PC-3 (cell line): ENCODE data around the gene MAP3K7CL. TPM values are rescaled to one million over a fixed set of nuclear protein-coding genes. Genes with fewer than 3 reads are reported as not detected.
"Not testable (repeated sequence)": the region's sequence is repeated elsewhere in the genome, so short reads cannot be mapped to it uniquely, and the experiment has no call there.

Experiments used
- ATAC-seq: fragments of 200-7000 bp; cut with Tn5 transposase; 2 replicates; pipeline ENCODE4 v1.9.1; 2020; ENCODE audit warnings: mild to moderate bottlenecking, moderate library complexity
- BruUV-seq: library from RNA; stranded (reverse); fragments of 400-500 nt; replicated peaks from 2 replicates; lab custom pipeline; 2021; lab: Mats Ljungman, UMichigan
- CTCF ChIA-PET: fragments of 300-600 bp; sonication (Branson Sonifier 250); formaldehyde crosslinking; loops from one replicate; lab custom pipeline; 2022; ENCODE audit warnings: antibody characterized with exemption; lab: Charles Lee
- POLR2A ChIA-PET: fragments of 300-600 bp; sonication (Branson Sonifier 250); formaldehyde crosslinking; loops from one replicate; lab custom pipeline; 2022; ENCODE audit warnings: antibody characterized with exemption; ENCODE audit not compliant: unreplicated experiment; lab: Charles Lee
- DNase-seq: peaks from one replicate; pipeline ENCODE4 v3.0.0-alpha.2; 2015
- H2AFZ ChIP-seq: fragments of 300-600 bp; sonication (generic); 2 replicates; pipeline ENCODE4 v1.6.0; 2016; ENCODE audit warnings: antibody characterized with exemption, low read length
- H3F3A ChIP-seq: fragments of 300-600 bp; sonication (generic); one replicate; pipeline ENCODE4 v1.6.0; 2017; ENCODE audit warnings: antibody characterized with exemption, low read length, control low read depth, mild to moderate bottlenecking; ENCODE audit not compliant: unreplicated experiment
- H3K27ac ChIP-seq: fragments of 300-600 bp; sonication (generic); 2 replicates; pipeline ENCODE4 v1.5.1; 2016; ENCODE audit warnings: mild to moderate bottlenecking, low read length
- H3K27me3 ChIP-seq: fragments of 300-600 bp; sonication (generic); 2 replicates; pipeline ENCODE4 v1.6.1; 2016; ENCODE audit warnings: low read length, mixed read lengths
- H3K36me3 ChIP-seq: fragments of 300-600 bp; sonication (generic); 2 replicates; pipeline ENCODE4 v1.6.1; 2016; ENCODE audit warnings: low read depth, mixed run types, low read length, mixed read lengths
- H3K4me1 ChIP-seq: fragments of 300-600 bp; sonication (generic); 2 replicates; pipeline ENCODE4 v1.5.1; 2016; ENCODE audit warnings: low read length; ENCODE audit not compliant: insufficient read depth
- H3K4me2 ChIP-seq: fragments of 300-600 bp; sonication (generic); 2 replicates; pipeline ENCODE4 v1.6.0; 2016; ENCODE audit warnings: low read length
- H3K4me3 ChIP-seq: fragments of 300-600 bp; sonication (generic); 2 replicates; pipeline ENCODE4 v1.5.1; 2016; ENCODE audit warnings: mild to moderate bottlenecking, low read length, mixed read lengths
- H3K79me2 ChIP-seq: fragments of 300-600 bp; sonication (generic); 2 replicates; pipeline ENCODE4 v1.6.1; 2017; ENCODE audit warnings: low read length, mixed read lengths
- H3K9ac ChIP-seq: fragments of 300-600 bp; sonication (generic); 2 replicates; pipeline ENCODE4 v1.6.0; 2016; ENCODE audit warnings: mild to moderate bottlenecking, low read length
- H3K9me2 ChIP-seq: fragments of 300-600 bp; sonication (generic); replicated peaks from 2 replicates; pipeline ENCODE4 v1.6.1; 2016; ENCODE audit warnings: mixed run types, low read length, mixed read lengths
- H3K9me3 ChIP-seq: fragments of 300-600 bp; sonication (generic); 2 replicates; pipeline ENCODE4 v1.6.1; 2016; ENCODE audit warnings: low read length, mixed read lengths
- H4K20me1 ChIP-seq: fragments of 300-600 bp; sonication (generic); 2 replicates; pipeline ENCODE4 v1.6.1; 2016; ENCODE audit warnings: low read length, mixed read lengths
- EZH2 ChIP-seq: fragments of 300-600 bp; sonication (generic); IDR thresholded peaks from one replicate; pipeline ENCODE4 v1.6.1; 2017; ENCODE audit warnings: antibody characterized with exemption, mild to moderate bottlenecking, low read length; ENCODE audit not compliant: unreplicated experiment
- EZH2phosphoT487 ChIP-seq: fragments of 300-600 bp; sonication (generic); IDR thresholded peaks from 2 replicates; pipeline ENCODE4 v1.6.1; 2018; ENCODE audit warnings: mild to moderate bottlenecking, antibody characterized with exemption, low read length, borderline replicate concordance
- intact Hi-C: fragments of 100-400 bp; cut with micrococcal nuclease; formaldehyde crosslinking; loops from 2 replicates; pipeline ENCODE4 v1.9.0; 2023
- total RNA-seq: library from RNA; depleted of rRNA; stranded (reverse); fragments of >200 nt; gene quantifications from 2 replicates; pipeline ENCODE4 v1.2.3, GENCODE V29; 2014
- TF ChIP-seq, protein P1 (sequence below): fragments of 300-600 bp; sonication (generic); conservative IDR thresholded peaks from 2 replicates; pipeline ENCODE4 v1.5.1; 2017; ENCODE audit warnings: antibody characterized with exemption, low read depth, mild to moderate bottlenecking, low read length

The MAP3K7CL gene
- total RNA-seq, 1 experiment from 2014 or later: 1.3 TPM

DNA sequence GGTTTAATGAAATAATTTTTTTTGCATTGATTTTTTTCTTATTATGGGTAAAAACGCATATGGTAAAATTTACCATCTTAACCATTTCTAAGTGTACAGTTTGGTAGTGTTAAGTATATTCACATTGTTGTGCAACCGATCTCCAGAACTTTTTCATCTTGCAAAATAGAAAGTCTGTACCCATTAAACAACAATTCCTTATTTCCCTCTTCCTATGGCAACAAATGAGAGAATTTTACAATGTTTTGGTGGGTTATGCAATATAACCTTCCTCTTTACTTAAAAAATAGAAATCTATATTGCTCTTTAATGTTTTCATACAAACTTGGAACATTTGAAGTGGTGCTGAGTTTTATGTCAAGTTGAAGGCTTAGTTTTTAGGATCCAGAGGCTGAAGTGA, 26.6 kb downstream of the MAP3K7CL start:
- no TSS peak for BruUV-seq
- ATAC-seq (no peak), DNase-seq (no peak)
- Histone ChIP-seq H3K9me2 (no peaks in the 10 kb centered on the region), H3F3A (no peaks in the 10 kb centered on the region), H3K4me3 (no peak overlapping the region), H3K36me3 (no peaks in the 10 kb centered on the region), H3K4me1 (peaks cover 3% of the 10 kb centered on the region; the same call in 1 of the 2 replicates), H2AFZ (no peak overlapping the region), H3K79me2 (no peaks in the 10 kb centered on the region), H3K27me3 (no peaks in the 10 kb centered on the region), H3K9me3 (no peaks in the 10 kb centered on the region), H4K20me1 (no peaks in the 10 kb centered on the region), H3K9ac (no peak overlapping the region), H3K27ac (no peak overlapping the region), H3K4me2 (no peak overlapping the region)
- intact Hi-C loops: no loop called here
- CTCF ChIA-PET: no interaction called here
- TF ChIP-seq, protein P1, sequence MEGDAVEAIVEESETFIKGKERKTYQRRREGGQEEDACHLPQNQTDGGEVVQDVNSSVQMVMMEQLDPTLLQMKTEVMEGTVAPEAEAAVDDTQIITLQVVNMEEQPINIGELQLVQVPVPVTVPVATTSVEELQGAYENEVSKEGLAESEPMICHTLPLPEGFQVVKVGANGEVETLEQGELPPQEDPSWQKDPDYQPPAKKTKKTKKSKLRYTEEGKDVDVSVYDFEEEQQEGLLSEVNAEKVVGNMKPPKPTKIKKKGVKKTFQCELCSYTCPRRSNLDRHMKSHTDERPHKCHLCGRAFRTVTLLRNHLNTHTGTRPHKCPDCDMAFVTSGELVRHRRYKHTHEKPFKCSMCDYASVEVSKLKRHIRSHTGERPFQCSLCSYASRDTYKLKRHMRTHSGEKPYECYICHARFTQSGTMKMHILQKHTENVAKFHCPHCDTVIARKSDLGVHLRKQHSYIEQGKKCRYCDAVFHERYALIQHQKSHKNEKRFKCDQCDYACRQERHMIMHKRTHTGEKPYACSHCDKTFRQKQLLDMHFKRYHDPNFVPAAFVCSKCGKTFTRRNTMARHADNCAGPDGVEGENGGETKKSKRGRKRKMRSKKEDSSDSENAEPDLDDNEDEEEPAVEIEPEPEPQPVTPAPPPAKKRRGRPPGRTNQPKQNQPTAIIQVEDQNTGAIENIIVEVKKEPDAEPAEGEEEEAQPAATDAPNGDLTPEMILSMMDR: no peak
- no peak for TF ChIP-seq EZH2
- no peak for TF ChIP-seq EZH2phosphoT487
- POLR2A ChIA-PET: no interaction called here

DNA sequence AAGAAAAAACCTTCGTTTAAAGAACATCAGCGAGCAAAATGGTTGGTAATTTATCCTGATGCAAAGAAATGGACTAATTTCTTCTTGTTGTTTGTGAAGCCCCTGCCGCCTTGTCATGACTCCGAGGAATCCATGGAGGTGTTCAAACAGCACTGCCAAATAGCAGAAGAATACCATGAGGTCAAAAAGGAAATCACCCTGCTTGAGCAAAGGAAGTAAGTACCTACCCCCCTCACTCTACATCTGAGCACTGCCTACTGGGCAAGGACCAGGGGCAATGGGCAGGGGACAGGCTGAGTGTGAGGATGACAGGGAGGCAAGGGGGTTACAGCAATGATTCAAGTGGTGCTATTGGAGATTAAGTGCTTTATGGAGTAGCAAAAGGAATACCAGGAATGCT, 29.4 kb downstream of the MAP3K7CL start:
- intact Hi-C loops: no loop called here
- Histone ChIP-seq H3F3A (no peaks in the 10 kb centered on the region), H3K9ac (no peak overlapping the region), H3K27ac (no peak overlapping the region), H3K4me1 (peaks cover 3% of the 10 kb centered on the region; the same call in 1 of the 2 replicates), H3K9me2 (no peaks in the 10 kb centered on the region), H3K27me3 (no peaks in the 10 kb centered on the region), H3K79me2 (no peaks in the 10 kb centered on the region), H2AFZ (no peak overlapping the region), H3K9me3 (no peaks in the 10 kb centered on the region), H3K36me3 (no peaks in the 10 kb centered on the region), H3K4me3 (no peak overlapping the region), H4K20me1 (no peaks in the 10 kb centered on the region), H3K4me2 (no peak overlapping the region)
- ATAC-seq (no peak), DNase-seq (no peak)
- TF ChIP-seq, protein P1: no peak
- TF ChIP-seq EZH2 (no peak), EZH2phosphoT487 (no peak)
- ChIA-PET POLR2A (interaction anchor here (0.7 kb wide), 1 partner anchor 11 kb away, joined by 5 read pairs; no protein-coding TSS in a partner anchor), CTCF (no interaction called here)
- no TSS peak for BruUV-seq

DNA sequence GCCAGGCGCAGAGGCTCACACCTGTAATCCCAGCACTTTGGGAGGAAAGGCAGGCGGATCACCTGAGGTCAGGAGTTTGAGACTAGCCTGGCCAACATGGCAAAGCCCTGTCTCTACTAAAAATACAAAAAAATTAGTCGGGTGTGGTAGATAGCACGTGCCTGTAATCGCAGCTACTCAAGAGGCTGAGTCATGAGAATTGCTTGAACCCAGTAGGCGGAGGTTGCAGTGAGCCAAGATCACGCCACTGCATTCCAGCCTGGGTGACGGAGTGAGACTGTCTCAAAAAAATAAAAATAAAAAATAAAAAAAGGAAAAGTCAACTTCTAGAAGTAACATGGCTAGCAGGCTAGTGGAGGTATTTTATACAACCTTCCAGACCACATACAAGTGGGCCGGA, 32.4 kb downstream of the MAP3K7CL start:
- H3K27me3 ChIP-seq, H3K36me3 ChIP-seq, H3K9me2 ChIP-seq, H3K4me3 ChIP-seq, POLR2A ChIA-PET, H2AFZ ChIP-seq, H3K79me2 ChIP-seq, H3F3A ChIP-seq, H3K9ac ChIP-seq, BruUV-seq, intact Hi-C loops, H3K4me2 ChIP-seq, ATAC-seq, H4K20me1 ChIP-seq, H3K9me3 ChIP-seq, H3K27ac ChIP-seq, DNase-seq, CTCF ChIA-PET, H3K4me1 ChIP-seq: not testable (repeated sequence)
